HEK293 (cell line): ENCODE results near the gene GAS7.

ENCODE experiments used
- CTCF ChIA-PET: fragments of 350-600 bp; formaldehyde crosslinking; extraction: SDS; loops from one replicate; lab custom pipeline; 2021; ENCODE audit warnings: antibody characterized with exemption; lab: Yijun Ruan, JAX
- POLR2A ChIA-PET: fragments of 300-600 bp; formaldehyde crosslinking; extraction: SDS; loops from one replicate; lab custom pipeline; 2020; ENCODE audit warnings: antibody characterized with exemption, inconsistent platforms; lab: Yijun Ruan, JAX
- H3K27ac ChIP-seq: fragments of 200-500 bp; sonication (Bioruptor generic); 2 replicates; pipeline ENCODE4 v1.5.1; 2014; ENCODE audit warnings: low read depth, low read length, control low read depth, inconsistent platforms; ENCODE audit errors: extremely low read depth
- H3K36me3 ChIP-seq, 2 experiments: fragments of 200-500 bp in 1 of 2; sonication (Bioruptor generic) in 1 of 2; 1 replicate in 1 of 2; 2 replicates in 1 of 2; pipeline ENCODE4 v1.5.1; 2014 to 2017; ENCODE audit warnings: inconsistent platforms in 2 of 2, low read length in 2 of 2; ENCODE audit not compliant: control insufficient read depth in 2 of 2, insufficient read depth in 1 of 2
- H3K4me1 ChIP-seq: fragments of 200-500 bp; sonication (Bioruptor generic); 2 replicates; pipeline ENCODE4 v1.5.1; 2014; ENCODE audit warnings: mild to moderate bottlenecking, low read length, inconsistent platforms; ENCODE audit not compliant: control insufficient read depth, insufficient read depth
- H3K4me3 ChIP-seq: 2 replicates; pipeline ENCODE4 v1.5.1; 2011; ENCODE audit warnings: low read depth, mild to moderate bottlenecking, control low read depth, low read length, moderate library complexity
- H3K9me3 ChIP-seq: fragments of 200-500 bp; sonication (Bioruptor generic); 2 replicates; pipeline ENCODE4 v1.5.1; 2014; ENCODE audit warnings: low read depth, low read length, inconsistent platforms; ENCODE audit not compliant: control insufficient read depth, insufficient read depth
- KLF8 ChIP-seq: fragments of 450-650 bp; formaldehyde crosslinking; IDR thresholded peaks from 2 replicates; pipeline ENCODE4 v1.5.1; 2016; ENCODE audit warnings: missing biosample characterization, missing genetic modification characterization
- SCRT1 ChIP-seq: fragments of 450-650 bp; formaldehyde crosslinking; IDR thresholded peaks from 2 replicates; pipeline ENCODE4 v1.5.1; 2016; ENCODE audit warnings: missing biosample characterization, missing genetic modification characterization, borderline replicate concordance
- SETDB1 ChIP-seq: IDR thresholded peaks from one replicate; pipeline ENCODE4 v1.6.1; 2017; ENCODE audit warnings: mild to moderate bottlenecking, low read length, moderate library complexity, mixed read lengths; ENCODE audit not compliant: insufficient read length
- TRIM28 ChIP-seq: IDR thresholded peaks from 2 replicates; pipeline ENCODE4 v1.6.1; 2011; ENCODE audit warnings: low read length, control low read depth, borderline replicate concordance
- YY2 ChIP-seq: fragments of 450-650 bp; formaldehyde crosslinking; IDR thresholded peaks from 2 replicates; pipeline ENCODE4 v1.5.1; 2016; ENCODE audit warnings: missing biosample characterization, missing genetic modification characterization
- ZBTB48 ChIP-seq: fragments of 450-650 bp; formaldehyde crosslinking; IDR thresholded peaks from 2 replicates; pipeline ENCODE4 v1.5.1; 2016; ENCODE audit warnings: missing biosample characterization, missing genetic modification characterization
- ZEB2 ChIP-seq: fragments of 450-650 bp; formaldehyde crosslinking; IDR thresholded peaks from 2 replicates; pipeline ENCODE4 v1.5.1; 2016; ENCODE audit warnings: missing biosample characterization, missing genetic modification characterization
- ZNF138 ChIP-seq: fragments of 450-650 bp; formaldehyde crosslinking; IDR thresholded peaks from 2 replicates; pipeline ENCODE4 v1.5.1; 2016; ENCODE audit warnings: missing biosample characterization, missing genetic modification characterization, borderline replicate concordance
- ZNF2 ChIP-seq: fragments of 450-650 bp; formaldehyde crosslinking; IDR thresholded peaks from 2 replicates; pipeline ENCODE4 v1.5.1; 2016; ENCODE audit warnings: missing biosample characterization, missing genetic modification characterization
- ZNF366 ChIP-seq: fragments of 450-650 bp; formaldehyde crosslinking; conservative IDR thresholded peaks from 2 replicates; pipeline ENCODE4 v1.5.1; 2016; ENCODE audit warnings: missing biosample characterization, missing genetic modification characterization
- ZNF549 ChIP-seq: fragments of 450-650 bp; IDR thresholded peaks from 2 replicates; pipeline ENCODE4 v1.5.1; 2018; ENCODE audit warnings: missing biosample characterization, missing genetic modification characterization, mild to moderate bottlenecking, inconsistent platforms, moderate library complexity
- ZNF555 ChIP-seq: fragments of 450-650 bp; formaldehyde crosslinking; conservative IDR thresholded peaks from 2 replicates; pipeline ENCODE4 v1.5.1; 2017; ENCODE audit warnings: missing biosample characterization, mild to moderate bottlenecking, missing genetic modification characterization, inconsistent platforms
- ZNF658 ChIP-seq: fragments of 450-650 bp; formaldehyde crosslinking; IDR thresholded peaks from 2 replicates; pipeline ENCODE4; 2016; ENCODE audit warnings: missing biosample characterization, missing genetic modification characterization
- TF ChIP-seq, protein P1 (sequence below): fragments of 450-650 bp; formaldehyde crosslinking; IDR thresholded peaks from 2 replicates; pipeline ENCODE4 v1.5.1; 2016; ENCODE audit warnings: missing biosample characterization, missing genetic modification characterization
- TF ChIP-seq, protein P2 (sequence below): fragments of 450-650 bp; formaldehyde crosslinking; IDR thresholded peaks from 2 replicates; pipeline ENCODE4 v1.5.1; 2016; ENCODE audit warnings: missing biosample characterization, missing genetic modification characterization
- TF ChIP-seq, protein P3 (sequence below): fragments of 450-650 bp; formaldehyde crosslinking; conservative IDR thresholded peaks from 2 replicates; pipeline ENCODE4 v1.5.1; 2016; ENCODE audit warnings: low read depth, missing biosample characterization, missing genetic modification characterization
- TF ChIP-seq, protein P4 (sequence below): fragments of 450-650 bp; formaldehyde crosslinking; IDR thresholded peaks from 2 replicates; pipeline ENCODE4; 2016; ENCODE audit warnings: missing biosample characterization, missing genetic modification characterization

GAS7 gene

DNA sequence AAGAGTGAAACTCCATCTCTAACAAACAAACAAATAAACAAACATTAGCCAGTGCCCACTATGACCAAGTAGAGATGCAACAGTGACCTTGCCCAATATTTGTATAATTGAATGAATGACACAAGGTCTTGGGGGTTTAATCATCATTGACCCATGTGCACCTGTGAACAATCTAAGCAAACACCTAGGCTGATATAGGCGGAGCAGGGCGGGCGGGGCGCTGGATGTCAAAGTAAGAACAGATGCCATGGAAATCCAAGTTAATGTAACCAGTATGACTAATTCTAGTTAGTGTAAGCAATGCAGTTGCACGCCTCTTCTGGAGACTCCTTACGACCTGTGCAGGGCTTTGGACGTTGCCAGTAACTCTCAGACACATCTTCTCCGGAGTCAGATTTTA lies 310.9 kb downstream of the GAS7 start:
- Histone ChIP-seq H3K36me3 (no peaks in the 10 kb centered on the region), H3K4me1 (no peaks in the 10 kb centered on the region), H3K4me3 (no peak overlapping the region), H3K9me3 (no peaks in the 10 kb centered on the region), H3K27ac (no peak overlapping the region)
- POLR2A ChIA-PET = no interaction called here
- CTCF ChIA-PET = interaction anchor here (0.6 to 1.8 kb wide), 2 partner anchors 84 to 161 kb away, joined by 7 to 8 read pairs; no protein-coding TSS in a partner anchor
- no peak for TF ChIP-seq ZNF2 (tag by site-specific recombination)

DNA sequence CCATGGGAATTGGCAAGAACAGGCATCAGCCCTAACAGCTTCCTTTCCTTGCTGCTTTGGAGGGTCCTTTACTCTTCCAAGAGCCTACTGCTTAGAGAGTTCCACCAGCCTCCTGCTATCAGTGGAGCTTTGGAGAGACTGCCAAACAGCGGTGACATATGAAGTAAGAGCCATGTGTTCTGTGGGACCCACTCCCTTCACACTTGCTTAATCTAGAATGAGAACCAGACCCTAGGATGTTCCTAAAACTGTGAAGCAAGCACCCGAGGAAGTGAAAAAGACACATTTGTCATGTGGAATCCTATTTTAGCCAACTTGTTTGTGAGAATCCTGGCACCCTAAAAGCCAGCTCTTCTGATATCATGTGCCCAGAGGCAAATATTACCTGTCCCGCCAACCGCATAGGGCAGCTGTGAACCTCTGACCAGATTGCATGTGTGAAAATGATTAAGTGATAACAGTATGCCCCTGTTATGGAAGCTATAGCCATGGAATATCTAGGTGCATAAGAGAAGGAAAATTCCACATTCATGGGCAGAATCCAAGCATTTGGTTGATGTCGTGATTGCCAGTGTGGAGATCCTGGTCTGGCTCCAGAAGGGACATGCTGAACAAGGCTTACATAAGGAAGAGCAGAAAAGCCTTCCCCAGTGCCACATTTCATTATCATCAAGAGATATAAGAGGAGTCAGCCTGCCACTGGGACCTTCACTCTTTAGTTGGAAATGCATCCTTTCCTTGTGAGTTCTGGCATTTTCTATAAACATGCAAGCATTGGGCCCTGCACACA lies 312.1 kb downstream of the GAS7 start:
- TF ChIP-seq ZNF658 (tag by site-specific recombination) = no peak
- TF ChIP-seq, protein P1, sequence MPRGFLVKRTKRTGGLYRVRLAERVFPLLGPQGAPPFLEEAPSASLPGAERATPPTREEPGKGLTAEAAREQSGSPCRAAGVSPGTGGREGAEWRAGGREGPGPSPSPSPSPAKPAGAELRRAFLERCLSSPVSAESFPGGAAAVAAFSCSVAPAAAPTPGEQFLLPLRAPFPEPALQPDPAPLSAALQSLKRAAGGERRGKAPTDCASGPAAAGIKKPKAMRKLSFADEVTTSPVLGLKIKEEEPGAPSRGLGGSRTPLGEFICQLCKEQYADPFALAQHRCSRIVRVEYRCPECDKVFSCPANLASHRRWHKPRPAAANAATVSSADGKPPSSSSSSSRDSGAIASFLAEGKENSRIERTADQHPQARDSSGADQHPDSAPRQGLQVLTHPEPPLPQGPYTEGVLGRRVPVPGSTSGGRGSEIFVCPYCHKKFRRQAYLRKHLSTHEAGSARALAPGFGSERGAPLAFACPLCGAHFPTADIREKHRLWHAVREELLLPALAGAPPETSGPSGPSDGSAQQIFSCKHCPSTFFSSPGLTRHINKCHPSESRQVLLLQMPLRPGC (tag by site-specific recombination) = no peak
- TF ChIP-seq ZEB2 (tag by site-specific recombination) = no peak
- TF ChIP-seq, protein P2, sequence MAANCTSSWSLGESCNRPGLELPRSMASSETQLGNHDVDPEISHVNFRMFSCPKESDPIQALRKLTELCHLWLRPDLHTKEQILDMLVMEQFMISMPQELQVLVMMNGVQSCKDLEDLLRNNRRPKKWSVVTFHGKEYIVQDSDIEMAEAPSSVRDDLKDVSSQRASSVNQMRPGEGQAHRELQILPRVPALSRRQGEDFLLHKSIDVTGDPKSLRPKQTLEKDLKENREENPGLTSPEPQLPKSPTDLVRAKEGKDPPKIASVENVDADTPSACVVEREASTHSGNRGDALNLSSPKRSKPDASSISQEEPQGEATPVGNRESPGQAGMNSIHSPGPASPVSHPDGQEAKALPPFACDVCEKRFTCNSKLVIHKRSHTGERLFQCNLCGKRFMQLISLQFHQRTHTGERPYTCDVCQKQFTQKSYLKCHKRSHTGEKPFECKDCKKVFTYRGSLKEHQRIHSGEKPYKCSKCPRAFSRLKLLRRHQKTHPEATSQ (tag by site-specific recombination) = no peak
- no peak for TF ChIP-seq ZBTB48 (tag by site-specific recombination)
- TF ChIP-seq, protein P3, sequence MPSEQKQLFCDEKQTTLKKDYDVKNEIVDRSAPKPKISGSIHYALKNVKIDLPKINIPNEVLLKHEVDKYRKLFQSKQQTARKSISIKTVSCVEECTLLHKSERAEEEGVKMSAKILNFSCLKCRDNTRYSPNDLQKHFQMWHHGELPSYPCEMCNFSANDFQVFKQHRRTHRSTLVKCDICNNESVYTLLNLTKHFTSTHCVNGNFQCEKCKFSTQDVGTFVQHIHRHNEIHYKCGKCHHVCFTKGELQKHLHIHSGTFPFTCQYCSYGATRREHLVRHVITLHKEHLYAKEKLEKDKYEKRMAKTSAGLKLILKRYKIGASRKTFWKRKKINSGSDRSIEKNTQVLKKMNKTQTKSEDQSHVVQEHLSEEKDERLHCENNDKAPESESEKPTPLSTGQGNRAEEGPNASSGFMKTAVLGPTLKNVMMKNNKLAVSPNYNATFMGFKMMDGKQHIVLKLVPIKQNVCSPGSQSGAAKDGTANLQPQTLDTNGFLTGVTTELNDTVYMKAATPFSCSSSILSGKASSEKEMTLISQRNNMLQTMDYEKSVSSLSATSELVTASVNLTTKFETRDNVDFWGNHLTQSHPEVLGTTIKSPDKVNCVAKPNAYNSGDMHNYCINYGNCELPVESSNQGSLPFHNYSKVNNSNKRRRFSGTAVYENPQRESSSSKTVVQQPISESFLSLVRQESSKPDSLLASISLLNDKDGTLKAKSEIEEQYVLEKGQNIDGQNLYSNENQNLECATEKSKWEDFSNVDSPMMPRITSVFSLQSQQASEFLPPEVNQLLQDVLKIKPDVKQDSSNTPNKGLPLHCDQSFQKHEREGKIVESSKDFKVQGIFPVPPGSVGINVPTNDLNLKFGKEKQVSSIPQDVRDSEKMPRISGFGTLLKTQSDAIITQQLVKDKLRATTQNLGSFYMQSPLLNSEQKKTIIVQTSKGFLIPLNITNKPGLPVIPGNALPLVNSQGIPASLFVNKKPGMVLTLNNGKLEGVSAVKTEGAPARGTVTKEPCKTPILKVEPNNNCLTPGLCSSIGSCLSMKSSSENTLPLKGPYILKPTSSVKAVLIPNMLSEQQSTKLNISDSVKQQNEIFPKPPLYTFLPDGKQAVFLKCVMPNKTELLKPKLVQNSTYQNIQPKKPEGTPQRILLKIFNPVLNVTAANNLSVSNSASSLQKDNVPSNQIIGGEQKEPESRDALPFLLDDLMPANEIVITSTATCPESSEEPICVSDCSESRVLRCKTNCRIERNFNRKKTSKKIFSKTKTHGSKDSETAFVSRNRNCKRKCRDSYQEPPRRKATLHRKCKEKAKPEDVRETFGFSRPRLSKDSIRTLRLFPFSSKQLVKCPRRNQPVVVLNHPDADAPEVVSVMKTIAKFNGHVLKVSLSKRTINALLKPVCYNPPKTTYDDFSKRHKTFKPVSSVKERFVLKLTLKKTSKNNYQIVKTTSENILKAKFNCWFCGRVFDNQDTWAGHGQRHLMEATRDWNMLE (tag by site-specific recombination) = no peak
- no peak for TF ChIP-seq KLF8
- TF ChIP-seq ZNF366 (tag by site-specific recombination) = no peak
- TF ChIP-seq ZNF555 = no peak
- no peak for TF ChIP-seq YY2 (tag by site-specific recombination)
- no peaks in the 10 kb centered on the region for H3K9me3 ChIP-seq
- H3K4me1 ChIP-seq = no peaks in the 10 kb centered on the region
- no peak overlapping the region for H3K4me3 ChIP-seq
- H3K27ac ChIP-seq = no peak overlapping the region
- ChIA-PET POLR2A (no interaction called here), CTCF (interaction anchor here (0.6 to 0.7 kb wide), 3 partner anchors 19 to 1476 kb away, joined by 3 read pairs; no protein-coding TSS in a partner anchor)
- no peaks in the 10 kb centered on the region for H3K36me3 ChIP-seq

DNA sequence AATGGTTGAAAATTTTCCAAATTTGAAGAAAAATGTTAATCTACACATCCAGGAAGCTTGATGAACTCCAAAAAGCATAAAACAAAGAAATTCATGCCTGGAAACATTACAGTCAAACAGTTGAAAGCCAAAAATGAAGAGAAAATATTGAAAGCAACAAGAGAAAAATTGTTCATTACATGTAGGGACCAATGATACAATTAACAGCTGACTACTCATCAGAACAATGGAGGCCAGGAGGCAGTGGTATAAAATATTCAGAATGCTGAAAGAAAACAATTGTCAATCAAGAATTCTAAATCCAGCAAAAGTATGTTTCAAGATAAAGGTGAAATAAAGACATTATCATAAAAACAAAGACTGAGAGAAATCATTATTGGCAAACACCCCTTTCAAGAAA lies 315.0 kb downstream of the GAS7 start:
- ChIA-PET CTCF (interaction anchor here (0.7 to 1.2 kb wide), 6 partner anchors 9 to 441 kb away, joined by 3 to 5 read pairs (median 4); no protein-coding TSS in a partner anchor), POLR2A (no interaction called here)
- Histone ChIP-seq H3K4me1 (no peaks in the 10 kb centered on the region), H3K36me3 (no peaks in the 10 kb centered on the region), H3K4me3 (no peak overlapping the region), H3K27ac (no peak overlapping the region), H3K9me3 (no peaks in the 10 kb centered on the region)
- peak; percentile 94 for TF ChIP-seq SETDB1
- TF ChIP-seq ZNF549 (tag by site-specific recombination) = no peak
- TF ChIP-seq TRIM28 = peak; percentile 95
- TF ChIP-seq, protein P4, sequence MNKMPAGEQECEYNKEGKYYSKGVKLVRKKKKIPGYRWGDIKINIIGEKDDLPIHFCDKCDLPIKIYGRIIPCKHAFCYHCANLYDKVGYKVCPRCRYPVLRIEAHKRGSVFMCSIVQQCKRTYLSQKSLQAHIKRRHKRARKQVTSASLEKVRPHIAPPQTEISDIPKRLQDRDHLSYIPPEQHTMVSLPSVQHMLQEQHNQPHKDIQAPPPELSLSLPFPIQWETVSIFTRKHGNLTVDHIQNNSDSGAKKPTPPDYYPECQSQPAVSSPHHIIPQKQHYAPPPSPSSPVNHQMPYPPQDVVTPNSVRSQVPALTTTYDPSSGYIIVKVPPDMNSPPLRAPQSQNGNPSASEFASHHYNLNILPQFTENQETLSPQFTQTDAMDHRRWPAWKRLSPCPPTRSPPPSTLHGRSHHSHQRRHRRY (tag by site-specific recombination) = no peak
- TF ChIP-seq ZNF138 (tag by site-specific recombination) = no peak
- TF ChIP-seq SCRT1 (tag by site-specific recombination) = no peak
